ENCODE data around the gene ANK3.

ANK3 gene

GRCh38 chr10:60253484-60253883 is 136.2 kb downstream of the ANK3 start:
- Histone ChIP-seq H3K27me3 (ENCODE audit: control insufficient read depth, insufficient read depth, low read length) (no peaks in the 10 kb centered on the region), H3K4me3 (ENCODE audit: low read depth, low read length) (no peak overlapping the region), H3K9me3 (ENCODE audit: control insufficient read depth, insufficient read depth, low read depth, low read length) (no peaks in the 10 kb centered on the region), H3K4me1 (ENCODE audit: control insufficient read depth, insufficient read depth, low read length) (peaks cover 6% of the 10 kb centered on the region; the same call in 1 of the 2 replicates), H3K27ac (ENCODE audit: low read depth, low read length) (no peak overlapping the region), H3K9ac (ENCODE audit: low read length) (no peak overlapping the region), H3K36me3 (ENCODE audit: control insufficient read depth, insufficient read depth, low read length) (no peaks in the 10 kb centered on the region)

GRCh38 chr10:60252688-60253087 is 137.0 kb downstream of the ANK3 start:
- no peaks in the 10 kb centered on the region for H3K36me3 ChIP-seq (ENCODE audit: control insufficient read depth, insufficient read depth, low read length)
- H3K4me1 ChIP-seq (ENCODE audit: control insufficient read depth, insufficient read depth, low read length): no peaks in the 10 kb centered on the region
- H3K4me3 ChIP-seq (ENCODE audit: low read depth, low read length): no peak overlapping the region
- H3K9ac ChIP-seq (ENCODE audit: low read length): no peak overlapping the region
- no peak overlapping the region for H3K27ac ChIP-seq (ENCODE audit: low read depth, low read length)
- no peaks in the 10 kb centered on the region for H3K27me3 ChIP-seq (ENCODE audit: control insufficient read depth, insufficient read depth, low read length)
- H3K9me3 ChIP-seq (ENCODE audit: control insufficient read depth, insufficient read depth, low read depth, low read length): no peaks in the 10 kb centered on the region

GRCh38 chr10:60246382-60246781 is 143.3 kb downstream of the ANK3 start:
- Histone ChIP-seq H3K27me3 (ENCODE audit: control insufficient read depth, insufficient read depth, low read length) (no peaks in the 10 kb centered on the region), H3K9ac (ENCODE audit: low read length) (no peak overlapping the region), H3K4me3 (ENCODE audit: low read depth, low read length) (no peak overlapping the region), H3K27ac (ENCODE audit: low read depth, low read length) (no peak overlapping the region), H3K36me3 (ENCODE audit: control insufficient read depth, insufficient read depth, low read length) (no peaks in the 10 kb centered on the region), H3K4me1 (ENCODE audit: control insufficient read depth, insufficient read depth, low read length) (no peaks in the 10 kb centered on the region), H3K9me3 (ENCODE audit: control insufficient read depth, insufficient read depth, low read depth, low read length) (no peaks in the 10 kb centered on the region)

GRCh38 chr10:60239228-60239627 is 150.4 kb downstream of the ANK3 start:
- H3K4me3 ChIP-seq (ENCODE audit: low read depth, low read length): no peak overlapping the region
- no peaks in the 10 kb centered on the region for H3K27me3 ChIP-seq (ENCODE audit: control insufficient read depth, insufficient read depth, low read length)
- H3K27ac ChIP-seq (ENCODE audit: low read depth, low read length): no peak overlapping the region

GRCh38 chr10:60238759-60239100 is 150.9 kb downstream of the ANK3 start:
- Histone ChIP-seq H3K4me3 (ENCODE audit: low read depth, low read length) (no peak overlapping the region), H3K36me3 (ENCODE audit: control insufficient read depth, insufficient read depth, low read length) (no peaks in the 10 kb centered on the region), H3K4me1 (ENCODE audit: control insufficient read depth, insufficient read depth, low read length) (peaks cover 6% of the 10 kb centered on the region), H3K9ac (ENCODE audit: low read length) (no peak overlapping the region), H3K9me3 (ENCODE audit: control insufficient read depth, insufficient read depth, low read depth, low read length) (no peaks in the 10 kb centered on the region), H3K27me3 (ENCODE audit: control insufficient read depth, insufficient read depth, low read length) (no peaks in the 10 kb centered on the region), H3K27ac (ENCODE audit: low read depth, low read length) (no peak overlapping the region)

More at GRCh38 chr10:60239228-60239627, 150.4 kb downstream of the ANK3 start:
- no peaks in the 10 kb centered on the region for H3K36me3 ChIP-seq (ENCODE audit: control insufficient read depth, insufficient read depth, low read length)
- H3K9me3 ChIP-seq (ENCODE audit: control insufficient read depth, insufficient read depth, low read depth, low read length): no peaks in the 10 kb centered on the region
- peaks cover 6% of the 10 kb centered on the region for H3K4me1 ChIP-seq (ENCODE audit: control insufficient read depth, insufficient read depth, low read length)
- H3K9ac ChIP-seq (ENCODE audit: low read length): no peak overlapping the region

- Histone ChIP-seq H3K9me3 (ENCODE audit: control insufficient read depth, insufficient read depth, low read depth, low read length) (no peaks in the 10 kb centered on the region), H3K27ac (ENCODE audit: low read depth, low read length) (no peak overlapping the region), H3K9ac (ENCODE audit: low read length) (no peak overlapping the region), H3K4me3 (ENCODE audit: low read depth, low read length) (no peak overlapping the region), H3K27me3 (ENCODE audit: control insufficient read depth, insufficient read depth, low read length) (no peaks in the 10 kb centered on the region), H3K36me3 (ENCODE audit: control insufficient read depth, insufficient read depth, low read length) (no peaks in the 10 kb centered on the region), H3K4me1 (ENCODE audit: control insufficient read depth, insufficient read depth, low read length) (peaks cover 6% of the 10 kb centered on the region)
Measured at GRCh38 chr10:60237977-60238758, 151.5 kb downstream of the ANK3 start.

GRCh38 chr10:60236869-60237524 is 152.7 kb downstream of the ANK3 start:
- H3K4me3 ChIP-seq (ENCODE audit: low read depth, low read length): no peak overlapping the region
- no peaks in the 10 kb centered on the region for H3K27me3 ChIP-seq (ENCODE audit: control insufficient read depth, insufficient read depth, low read length)
- peaks cover 6% of the 10 kb centered on the region for H3K4me1 ChIP-seq (ENCODE audit: control insufficient read depth, insufficient read depth, low read length)
- H3K9ac ChIP-seq (ENCODE audit: low read length): no peak overlapping the region
- H3K36me3 ChIP-seq (ENCODE audit: control insufficient read depth, insufficient read depth, low read length): no peaks in the 10 kb centered on the region
- H3K27ac ChIP-seq (ENCODE audit: low read depth, low read length): no peak overlapping the region
- no peaks in the 10 kb centered on the region for H3K9me3 ChIP-seq (ENCODE audit: control insufficient read depth, insufficient read depth, low read depth, low read length)

- H3K36me3 ChIP-seq (ENCODE audit: control insufficient read depth, insufficient read depth, low read length): no peaks in the 10 kb centered on the region
- H3K27ac ChIP-seq (ENCODE audit: low read depth, low read length): no peak overlapping the region
- no peaks in the 10 kb centered on the region for H3K9me3 ChIP-seq (ENCODE audit: control insufficient read depth, insufficient read depth, low read depth, low read length)
- H3K4me1 ChIP-seq (ENCODE audit: control insufficient read depth, insufficient read depth, low read length): peaks cover 6% of the 10 kb centered on the region
- H3K9ac ChIP-seq (ENCODE audit: low read length): no peak overlapping the region
- no peak overlapping the region for H3K4me3 ChIP-seq (ENCODE audit: low read depth, low read length)
- H3K27me3 ChIP-seq (ENCODE audit: control insufficient read depth, insufficient read depth, low read length): no peaks in the 10 kb centered on the region
Measured at GRCh38 chr10:60235001-60235400, 154.7 kb downstream of the ANK3 start.

- Histone ChIP-seq H3K9me3 (ENCODE audit: control insufficient read depth, insufficient read depth, low read depth, low read length) (no peaks in the 10 kb centered on the region), H3K27me3 (ENCODE audit: control insufficient read depth, insufficient read depth, low read length) (no peaks in the 10 kb centered on the region), H3K27ac (ENCODE audit: low read depth, low read length) (no peak overlapping the region), H3K4me3 (ENCODE audit: low read depth, low read length) (no peak overlapping the region), H3K4me1 (ENCODE audit: control insufficient read depth, insufficient read depth, low read length) (peaks cover 6% of the 10 kb centered on the region), H3K36me3 (ENCODE audit: control insufficient read depth, insufficient read depth, low read length) (no peaks in the 10 kb centered on the region), H3K9ac (ENCODE audit: low read length) (no peak overlapping the region)
Measured at GRCh38 chr10:60234551-60234950, 155.1 kb downstream of the ANK3 start.

GRCh38 chr10:60230892-60231291 is 158.8 kb downstream of the ANK3 start:
- Histone ChIP-seq H3K27ac (ENCODE audit: low read depth, low read length) (no peak overlapping the region), H3K4me1 (ENCODE audit: control insufficient read depth, insufficient read depth, low read length) (no peaks in the 10 kb centered on the region), H3K9me3 (ENCODE audit: control insufficient read depth, insufficient read depth, low read depth, low read length) (no peaks in the 10 kb centered on the region), H3K4me3 (ENCODE audit: low read depth, low read length) (no peak overlapping the region), H3K9ac (ENCODE audit: low read length) (no peak overlapping the region), H3K36me3 (ENCODE audit: control insufficient read depth, insufficient read depth, low read length) (no peaks in the 10 kb centered on the region), H3K27me3 (ENCODE audit: control insufficient read depth, insufficient read depth, low read length) (no peaks in the 10 kb centered on the region)

GRCh38 chr10:60224066-60224705 is 165.5 kb downstream of the ANK3 start:
- Histone ChIP-seq H3K9me3 (ENCODE audit: control insufficient read depth, insufficient read depth, low read depth, low read length) (peaks cover 2% of the 10 kb centered on the region; the same call in 1 of the 2 replicates), H3K27me3 (ENCODE audit: control insufficient read depth, insufficient read depth, low read length) (no peaks in the 10 kb centered on the region), H3K9ac (ENCODE audit: low read length) (no peak overlapping the region), H3K27ac (ENCODE audit: low read depth, low read length) (no peak overlapping the region), H3K4me3 (ENCODE audit: low read depth, low read length) (no peak overlapping the region), H3K36me3 (ENCODE audit: control insufficient read depth, insufficient read depth, low read length) (no peaks in the 10 kb centered on the region), H3K4me1 (ENCODE audit: control insufficient read depth, insufficient read depth, low read length) (peaks cover 10% of the 10 kb centered on the region; the same call in 1 of the 2 replicates)
